ENCODE results near the gene SCAF1.
"Not testable (repeated sequence)": the region's sequence is repeated elsewhere in the genome, so short reads cannot be mapped to it uniquely, and the experiment has no call there.

The SCAF1 gene

DNA sequence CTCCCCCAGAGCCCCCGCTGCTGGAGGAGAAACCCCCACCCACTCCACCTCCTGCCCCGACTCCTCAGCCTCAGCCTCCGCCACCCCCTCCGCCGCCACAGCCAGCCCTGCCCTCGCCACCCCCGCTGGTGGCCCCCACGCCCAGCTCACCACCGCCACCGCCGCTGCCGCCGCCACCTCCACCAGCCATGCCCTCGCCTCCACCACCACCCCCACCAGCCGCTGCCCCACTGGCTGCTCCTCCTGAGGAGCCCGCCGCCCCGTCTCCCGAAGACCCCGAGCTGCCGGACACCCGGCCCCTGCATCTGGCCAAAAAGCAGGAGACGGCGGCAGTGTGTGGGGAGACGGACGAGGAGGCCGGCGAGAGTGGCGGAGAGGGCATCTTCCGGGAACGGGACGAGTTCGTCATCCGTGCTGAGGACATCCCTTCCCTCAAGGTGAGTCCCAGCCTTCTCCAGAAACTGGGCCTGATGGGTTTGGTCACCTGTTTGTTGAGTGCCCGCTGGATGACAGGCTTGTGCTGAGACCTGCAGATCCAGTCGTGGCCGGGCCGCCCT is 40.4 kb upstream of the SCAF1 start:
- no peak for ATAC-seq (replicated peaks)
- Mint-ChIP-seq H3K36me3 (ENCODE audit: insufficient read depth) (peaks cover 33% of the 10 kb centered on the region), H3K9me3 (no peaks in the 10 kb centered on the region), H3K4me1 (ENCODE audit: low read depth in 2 of 2) (peaks cover 18 to 19% of the 10 kb centered on the region in 2 donors), H3K27ac (no peak overlapping the region), H3K4me3 (no peak overlapping the region), H3K27me3 (no peaks in the 10 kb centered on the region)
- DNase-seq, result no peak

DNA sequence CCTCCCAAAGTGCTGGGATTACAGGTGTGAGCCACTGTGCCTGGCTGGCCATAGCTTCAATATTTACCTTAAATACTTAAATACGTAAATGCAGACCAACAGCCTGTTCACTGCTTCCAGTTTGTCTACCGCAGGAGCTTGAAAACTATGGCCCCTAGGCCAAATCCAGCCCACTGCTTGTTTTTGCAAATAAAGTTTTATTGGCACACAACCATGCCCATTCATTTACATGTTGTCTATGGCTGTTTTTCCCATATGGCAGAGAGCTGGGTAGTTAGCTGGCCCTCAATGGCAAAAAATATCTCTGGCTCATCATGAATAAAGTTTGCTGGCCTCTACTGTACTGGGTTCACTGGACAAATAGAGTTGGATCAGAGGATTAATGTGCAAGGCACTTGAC is 39.2 kb upstream of the SCAF1 start:
- Mint-ChIP-seq H3K9me3 (no peaks in the 10 kb centered on the region), H3K4me1 (ENCODE audit: low read depth in 2 of 2) (peaks cover 19 to 24% of the 10 kb centered on the region in 2 donors), H3K4me3 (no peak overlapping the region), H3K27me3 (no peaks in the 10 kb centered on the region), H3K36me3 (ENCODE audit: insufficient read depth) (peaks cover 42% of the 10 kb centered on the region), H3K27ac (no peak overlapping the region)
- ATAC-seq (replicated peaks) (no peak), DNase-seq (no peak)

DNA sequence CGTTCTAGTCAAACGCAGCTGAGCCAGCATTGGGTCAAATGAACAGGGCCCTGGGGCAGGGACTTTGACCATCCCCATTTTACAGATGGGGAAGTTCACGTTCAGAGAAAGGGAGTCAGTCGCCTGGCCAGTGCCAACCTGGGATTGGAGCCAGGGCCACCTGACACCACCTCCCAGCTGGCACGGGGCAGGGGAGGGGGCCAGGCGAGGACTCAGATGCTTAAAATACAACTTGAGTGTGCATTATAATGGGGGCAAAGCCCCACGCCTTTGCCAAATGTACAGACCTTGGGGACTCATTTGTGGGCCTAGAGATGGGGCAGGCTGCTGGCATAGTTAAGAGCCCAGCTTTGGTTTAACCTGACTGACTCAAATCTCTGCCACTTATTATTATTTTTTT is 36.4 kb upstream of the SCAF1 start:
- DNase-seq, result no peak
- ATAC-seq (replicated peaks), result no peak
- Mint-ChIP-seq H3K4me3 (no peak overlapping the region), H3K9me3 (no peaks in the 10 kb centered on the region), H3K4me1 (ENCODE audit: low read depth in 2 of 2) (peaks cover 15 to 22% of the 10 kb centered on the region in 2 donors), H3K27ac (peak overlapping the region in 1 of 2 donors; percentile 17), H3K27me3 (no peaks in the 10 kb centered on the region), H3K36me3 (ENCODE audit: insufficient read depth) (peaks cover 63% of the 10 kb centered on the region)

DNA sequence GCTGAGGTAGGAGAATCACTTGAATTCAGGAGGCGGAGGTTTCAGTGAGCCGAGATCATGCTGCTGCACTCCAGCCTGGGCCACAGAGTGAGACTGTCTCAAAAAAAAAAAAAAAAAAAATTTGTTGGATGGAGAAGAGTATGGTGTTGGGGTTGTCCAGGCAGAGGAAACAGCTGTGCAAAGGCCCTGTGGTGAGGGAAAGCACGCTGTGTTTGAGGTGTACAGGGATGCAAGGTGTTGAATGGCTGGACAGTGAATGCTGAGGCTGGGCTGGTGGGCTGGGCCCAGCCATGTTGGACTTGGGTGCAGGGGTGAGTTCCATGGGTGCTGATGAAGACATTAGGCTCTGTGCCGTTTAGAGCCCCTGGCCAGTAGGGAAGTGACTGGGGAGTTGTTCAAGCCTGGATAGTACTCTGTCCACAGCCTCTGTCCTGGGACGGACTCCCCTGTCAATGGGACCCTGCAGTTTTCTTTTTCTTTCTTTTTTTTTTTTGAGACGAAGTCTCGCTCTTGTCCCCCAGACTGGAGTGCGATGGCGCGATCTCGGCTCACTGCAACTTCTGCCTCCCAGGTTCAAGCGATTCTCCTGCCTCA is 32.4 kb upstream of the SCAF1 start:
- ATAC-seq (replicated peaks) (no peak), DNase-seq (no peak)
- Mint-ChIP-seq H3K9me3 (no peaks in the 10 kb centered on the region), H3K4me3 (no peak overlapping the region), H3K36me3 (ENCODE audit: insufficient read depth) (peaks cover 64% of the 10 kb centered on the region), H3K27me3 (no peaks in the 10 kb centered on the region), H3K4me1 (ENCODE audit: low read depth in 2 of 2) (peaks cover 27 to 29% of the 10 kb centered on the region in 2 donors), H3K27ac (no peak overlapping the region)

DNA sequence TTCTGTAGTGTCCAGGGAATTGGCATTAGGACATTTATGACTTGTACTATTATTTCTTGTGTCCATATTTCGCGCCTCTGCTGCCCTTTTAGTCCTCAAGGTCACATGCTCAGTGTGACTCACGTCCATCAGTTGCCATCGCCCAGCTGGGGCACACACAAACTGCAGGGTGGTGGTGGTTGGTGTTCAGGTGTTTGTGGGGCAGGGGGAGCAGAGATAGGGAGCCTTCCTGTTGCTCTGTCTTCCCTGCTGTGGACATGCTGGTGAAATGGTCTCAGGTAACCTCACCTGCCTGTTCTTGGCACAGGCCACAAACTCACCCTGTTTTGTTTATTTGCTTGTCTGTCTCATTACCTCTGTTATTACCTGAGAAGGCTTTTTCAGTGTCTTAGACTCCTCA is 28.6 kb upstream of the SCAF1 start:
- Mint-ChIP-seq H3K27me3 (no peaks in the 10 kb centered on the region), H3K9me3 (no peaks in the 10 kb centered on the region), H3K4me3 (peak overlapping the region; percentile 18 to 45), H3K36me3 (ENCODE audit: insufficient read depth) (peaks cover 74% of the 10 kb centered on the region), H3K4me1 (ENCODE audit: low read depth in 2 of 2) (peaks cover 24 to 30% of the 10 kb centered on the region in 2 donors), H3K27ac (peak overlapping the region; percentile 88 to 97)
- DNase-seq (no peak), ATAC-seq (replicated peaks) (peak; percentile 23)

DNA sequence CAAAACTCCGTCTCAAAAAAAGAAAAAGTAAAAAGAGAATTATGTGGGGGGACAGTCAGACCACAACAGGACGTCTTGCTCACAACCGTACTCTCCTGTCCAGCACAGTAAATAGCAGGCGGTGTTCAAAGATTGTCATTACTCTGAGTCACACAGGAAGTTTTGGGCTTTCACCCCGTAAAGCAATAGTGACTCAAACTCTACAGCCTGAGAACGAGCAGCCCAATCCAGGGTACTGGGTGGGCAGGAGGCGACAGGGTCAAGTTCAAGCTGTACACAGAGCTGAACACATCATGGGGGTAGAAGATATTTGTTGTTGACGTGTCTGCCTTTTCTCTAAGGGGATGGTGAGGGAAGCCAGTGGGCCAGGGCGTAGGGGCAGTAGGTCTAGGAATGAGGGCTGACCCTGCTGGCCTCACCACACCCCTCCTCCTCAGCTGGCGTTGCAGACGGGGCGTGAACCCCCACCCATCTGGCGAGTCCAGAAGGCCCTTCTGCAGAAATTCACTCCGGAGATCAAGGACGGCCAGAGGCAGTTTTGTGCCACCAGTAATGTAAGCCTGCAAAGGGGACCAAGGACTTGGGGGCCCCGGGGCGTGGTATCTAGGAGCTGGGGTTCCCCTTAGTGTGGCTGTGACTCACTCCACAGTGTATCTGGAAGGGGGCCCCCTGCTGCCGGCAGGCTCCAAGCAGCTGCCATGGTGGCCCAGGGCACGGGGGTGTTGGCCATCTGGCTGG is 27.7 kb upstream of the SCAF1 start:
- DNase-seq (peak in 1 of 3 experiments; percentile 15), ATAC-seq (replicated peaks) (peak; percentile 82)
- H3K4me3 Mint-ChIP-seq, result peak overlapping the region; percentile 45 to 51
- peak overlapping the region; percentile 88 to 97 for H3K27ac Mint-ChIP-seq
- peaks cover 28 to 29% of the 10 kb centered on the region in 2 donors for H3K4me1 Mint-ChIP-seq (ENCODE audit: low read depth in 2 of 2)
- no peaks in the 10 kb centered on the region for H3K27me3 Mint-ChIP-seq
- no peaks in the 10 kb centered on the region for H3K9me3 Mint-ChIP-seq
- H3K36me3 Mint-ChIP-seq (ENCODE audit: insufficient read depth), result peaks cover 74% of the 10 kb centered on the region

DNA sequence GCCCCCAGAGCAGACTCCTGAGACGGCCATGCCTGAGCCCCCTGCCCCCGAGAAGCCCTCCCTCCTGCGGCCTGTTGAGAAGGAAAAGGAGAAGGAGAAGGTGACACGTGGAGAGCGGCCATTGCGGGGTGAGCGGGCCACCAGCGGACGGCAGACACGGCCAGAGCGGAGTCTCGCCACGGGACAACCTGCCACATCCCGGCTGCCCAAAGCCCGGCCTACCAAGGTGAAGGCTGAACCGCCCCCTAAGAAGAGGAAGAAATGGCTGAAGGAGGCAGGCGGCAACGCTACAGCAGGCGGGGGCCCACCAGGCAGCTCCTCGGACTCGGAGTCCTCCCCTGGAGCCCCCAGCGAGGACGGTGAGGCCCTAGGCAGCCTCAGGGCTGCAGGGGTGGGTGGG is 26.1 kb upstream of the SCAF1 start:
- no peak for DNase-seq

DNA sequence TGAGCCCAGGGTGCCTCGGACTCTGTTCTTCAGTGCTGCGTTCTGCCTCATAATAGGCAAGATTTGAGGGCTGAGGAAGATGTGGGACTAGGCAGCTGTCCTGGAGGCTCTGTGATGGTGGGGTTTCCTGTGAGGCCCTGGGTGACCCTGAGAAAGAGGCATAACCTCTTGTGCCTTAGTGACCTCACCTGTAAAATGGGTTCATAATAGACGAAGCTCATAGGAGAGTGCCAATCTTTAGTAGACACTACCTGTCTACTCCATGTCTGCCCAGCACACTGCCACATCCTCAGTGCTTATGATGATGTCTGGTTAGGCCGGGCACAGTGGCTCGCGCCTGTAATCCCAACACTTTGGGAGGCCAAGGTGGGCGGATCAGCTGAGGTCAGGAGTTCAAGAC is 25.5 kb upstream of the SCAF1 start:
- H3K27me3 Mint-ChIP-seq, result no peaks in the 10 kb centered on the region
- H3K4me3 Mint-ChIP-seq, result no peak overlapping the region
- no peak for ATAC-seq (replicated peaks)
- H3K9me3 Mint-ChIP-seq, result no peaks in the 10 kb centered on the region
- H3K4me1 Mint-ChIP-seq (ENCODE audit: low read depth in 2 of 2), result peaks cover 23 to 25% of the 10 kb centered on the region in 2 donors
- no peak for DNase-seq
- H3K27ac Mint-ChIP-seq, result no peak overlapping the region
- peaks cover 73% of the 10 kb centered on the region for H3K36me3 Mint-ChIP-seq (ENCODE audit: insufficient read depth)

More for the DNA sequence above, 26.1 kb upstream of the SCAF1 start:
- Mint-ChIP-seq H3K36me3 (ENCODE audit: insufficient read depth) (peaks cover 72% of the 10 kb centered on the region), H3K9me3 (no peaks in the 10 kb centered on the region), H3K4me1 (ENCODE audit: low read depth in 2 of 2) (peaks cover 25 to 26% of the 10 kb centered on the region in 2 donors), H3K4me3 (no peak overlapping the region), H3K27ac (peak overlapping the region in 1 of 2 donors; percentile 97), H3K27me3 (no peaks in the 10 kb centered on the region)
- no peak for ATAC-seq (replicated peaks)

DNA sequence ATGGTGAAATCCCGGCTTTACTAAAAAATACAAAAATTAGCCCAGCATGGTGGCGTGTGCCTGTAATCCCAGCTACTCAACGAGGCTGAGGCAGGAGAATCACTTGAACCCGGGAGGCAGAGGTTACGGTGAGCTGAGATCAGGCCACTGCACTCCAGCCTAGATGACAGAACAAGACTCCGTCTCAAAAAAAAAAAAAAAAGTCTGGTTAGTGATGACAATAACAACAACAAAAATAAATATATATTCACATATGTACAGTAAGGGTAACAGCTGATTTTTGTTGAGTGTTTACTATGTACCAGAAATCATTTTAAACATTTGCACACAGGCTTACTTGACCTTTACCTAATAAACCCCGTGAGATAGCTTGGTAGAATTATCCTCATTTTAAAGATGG is 25.1 kb upstream of the SCAF1 start:
- Mint-ChIP-seq H3K27ac (no peak overlapping the region), H3K4me1 (ENCODE audit: low read depth in 2 of 2) (peaks cover 23 to 25% of the 10 kb centered on the region in 2 donors), H3K36me3 (ENCODE audit: insufficient read depth) (peaks cover 74% of the 10 kb centered on the region), H3K27me3 (no peaks in the 10 kb centered on the region), H3K9me3 (no peaks in the 10 kb centered on the region), H3K4me3 (no peak overlapping the region)
- ATAC-seq (replicated peaks), result no peak
- DNase-seq, result no peak

DNA sequence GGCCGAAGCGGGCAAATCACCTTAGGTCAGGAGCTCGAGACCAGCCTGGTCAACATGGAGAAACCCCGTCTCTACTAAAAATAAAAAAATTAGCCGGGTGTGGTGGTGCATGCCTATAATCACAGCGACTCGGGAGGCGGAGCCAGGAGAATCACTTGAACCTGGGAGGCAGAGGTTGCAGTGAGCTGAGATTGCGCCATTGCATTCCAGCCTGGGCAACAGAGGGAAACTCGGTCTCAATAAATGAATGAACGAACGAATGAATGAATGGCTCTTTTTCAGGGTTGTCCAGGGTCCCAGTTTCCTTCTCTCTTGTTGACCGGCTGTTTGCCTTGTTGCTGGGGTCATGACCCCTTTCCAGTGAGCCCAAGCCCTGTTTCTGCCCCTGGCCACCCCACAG is 24.1 kb upstream of the SCAF1 start:
- peaks cover 81% of the 10 kb centered on the region for H3K36me3 Mint-ChIP-seq (ENCODE audit: insufficient read depth)

DNA sequence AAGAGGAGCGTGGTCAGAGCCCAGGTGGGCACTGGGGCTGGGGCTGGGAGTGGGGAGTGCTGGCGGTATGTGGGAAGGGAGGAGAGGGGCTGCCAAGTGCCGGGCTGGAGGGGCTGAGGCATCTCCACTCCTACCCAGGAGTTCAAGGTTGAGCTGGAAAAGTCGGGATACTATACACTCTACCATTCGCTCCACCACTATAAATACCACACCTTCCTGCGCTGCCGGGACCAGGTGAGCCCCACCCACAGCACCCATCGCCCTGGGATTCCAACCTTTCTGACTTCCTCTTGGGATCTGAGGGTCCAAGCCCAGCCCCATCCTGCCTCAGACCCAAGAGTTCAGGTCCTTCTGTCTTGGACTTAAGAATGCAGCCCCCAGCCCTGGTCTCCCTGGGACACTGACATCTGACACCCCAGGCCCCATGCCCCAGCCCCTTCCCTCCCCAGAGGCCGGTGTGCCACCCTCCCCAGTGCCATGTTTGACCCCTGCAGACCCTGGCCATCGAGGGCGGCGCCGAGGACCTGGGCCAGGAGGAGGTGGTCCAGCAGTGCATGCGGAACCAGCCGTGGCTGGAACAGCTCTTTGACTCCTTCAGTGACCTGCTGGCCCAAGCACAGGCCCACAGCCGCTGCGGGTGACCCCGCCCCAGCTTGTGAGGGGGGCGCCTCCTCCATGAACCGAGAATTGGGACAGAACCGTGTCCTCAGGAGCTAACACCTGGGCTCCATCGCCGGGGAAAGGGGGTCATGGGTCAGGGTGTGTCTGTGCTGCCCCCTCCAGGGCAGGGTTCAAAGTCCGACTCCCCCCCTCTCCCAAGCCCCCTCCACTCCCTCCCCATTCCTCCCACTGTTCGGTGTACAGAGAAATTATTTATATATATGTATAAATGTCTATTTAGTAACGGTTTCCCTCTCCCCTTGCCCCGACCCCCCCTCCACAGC is 16.8 kb upstream of the SCAF1 start:
- ATAC-seq (replicated peaks) (no peak), DNase-seq (no peak)
- no peaks in the 10 kb centered on the region for H3K9me3 Mint-ChIP-seq
- no peaks in the 10 kb centered on the region for H3K4me1 Mint-ChIP-seq (ENCODE audit: low read depth in 2 of 2)
- peak overlapping the region in 1 of 2 donors; percentile 3 for H3K27ac Mint-ChIP-seq
- no peaks in the 10 kb centered on the region for H3K27me3 Mint-ChIP-seq
- peaks cover 44% of the 10 kb centered on the region for H3K36me3 Mint-ChIP-seq (ENCODE audit: insufficient read depth)
- no peak overlapping the region for H3K4me3 Mint-ChIP-seq

More for the DNA sequence above, 24.1 kb upstream of the SCAF1 start:
- H3K27ac Mint-ChIP-seq, result peak overlapping the region in 1 of 2 donors; percentile 82
- ATAC-seq (replicated peaks); DNase-seq; H3K4me3 Mint-ChIP-seq; H3K9me3 Mint-ChIP-seq; H3K27me3 Mint-ChIP-seq: not testable (repeated sequence)
- peaks cover 19 to 21% of the 10 kb centered on the region in 2 donors for H3K4me1 Mint-ChIP-seq (ENCODE audit: low read depth in 2 of 2)

DNA sequence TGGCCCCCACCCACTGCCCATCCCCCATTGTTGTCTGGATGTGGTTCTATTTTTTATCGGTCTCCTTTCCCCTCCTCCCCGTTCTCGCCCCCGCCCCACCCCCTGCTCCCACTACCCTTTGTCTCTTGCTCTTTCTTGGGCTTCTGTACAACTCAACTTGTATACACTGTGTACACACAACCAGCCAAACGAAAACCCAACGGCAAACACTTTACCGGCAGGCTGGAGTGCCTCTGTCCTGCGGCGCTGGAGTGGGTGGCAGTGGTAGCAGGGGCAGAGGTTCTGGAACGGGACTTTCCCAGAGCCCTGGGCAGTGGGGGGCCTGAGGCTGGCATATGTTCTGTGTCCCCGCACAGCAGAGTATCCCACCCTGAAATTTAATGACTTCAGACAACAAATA is 15.8 kb upstream of the SCAF1 start:
- Mint-ChIP-seq H3K27ac (peak overlapping the region in 1 of 2 donors; percentile 65), H3K27me3 (no peaks in the 10 kb centered on the region), H3K9me3 (no peaks in the 10 kb centered on the region), H3K4me1 (ENCODE audit: low read depth in 2 of 2) (no peaks in the 10 kb centered on the region), H3K4me3 (no peak overlapping the region), H3K36me3 (ENCODE audit: insufficient read depth) (peaks cover 42% of the 10 kb centered on the region)
- no peak for DNase-seq
- ATAC-seq (replicated peaks), result no peak

DNA sequence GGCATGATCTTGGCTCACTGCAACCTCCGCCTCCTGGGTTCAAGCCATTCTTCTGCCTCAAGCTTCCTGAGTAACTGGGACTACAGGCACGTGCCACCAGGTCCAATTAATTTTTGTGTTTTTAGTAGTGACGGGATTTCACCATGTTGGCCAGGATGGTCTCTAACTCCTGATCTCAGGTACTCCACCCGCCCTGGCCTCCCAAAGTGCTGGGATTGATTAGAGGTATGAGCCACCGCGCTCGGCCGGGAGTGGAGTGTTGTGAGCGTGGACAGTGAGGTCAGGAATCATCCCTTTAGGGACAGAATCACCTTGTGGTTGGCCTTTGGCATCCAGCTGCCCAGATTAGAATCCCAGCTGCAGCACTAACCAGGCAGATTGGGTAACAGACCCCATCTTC is 12.3 kb upstream of the SCAF1 start:
- DNase-seq (no peak), ATAC-seq (replicated peaks) (no peak)
- Mint-ChIP-seq H3K4me1 (ENCODE audit: low read depth in 2 of 2) (no peaks in the 10 kb centered on the region), H3K27me3 (no peaks in the 10 kb centered on the region), H3K27ac (peak overlapping the region; percentile 3 to 65), H3K4me3 (no peak overlapping the region), H3K36me3 (ENCODE audit: insufficient read depth) (peaks cover 22% of the 10 kb centered on the region), H3K9me3 (no peaks in the 10 kb centered on the region)

Data from effector memory CD8-positive, alpha-beta T cell (primary cell).